HCT116 (cell line): ENCODE results near the gene NECAP2. TPM values are rescaled to one million over a fixed set of nuclear protein-coding genes. Genes with fewer than 3 reads are reported as not detected.

ENCODE experiments used
- ATAC-seq: fragments of 200-7000 bp; cut with Tn5 transposase; 2 replicates; pipeline ENCODE4 v1.9.1; 2020; ENCODE audit warnings: mild to moderate bottlenecking, moderate library complexity
- BruUV-seq: library from RNA; stranded (reverse); fragments of 400-500 nt; replicated peaks from 2 replicates; lab custom pipeline; 2021; lab: Mats Ljungman, UMichigan
- CTCF ChIA-PET: fragments of 300-600 bp; sonication (Branson Sonifier 250); formaldehyde crosslinking; loops from one replicate; lab custom pipeline; 2021; ENCODE audit warnings: antibody characterized with exemption; lab: Charles Lee
- POLR2A ChIA-PET: fragments of 300-600, 350-600 bp; sonication (Branson Sonifier 250); formaldehyde crosslinking; loops from one replicate; lab custom pipeline; 2021; ENCODE audit warnings: antibody characterized with exemption; lab: Charles Lee
- RAD21 ChIA-PET, 2 experiments: fragments of 300-600 bp; sonication (Branson Sonifier 250); formaldehyde crosslinking; loops; one replicate each; lab custom pipeline; 2023; ENCODE audit warnings: low total read pairs in 2 of 2; ENCODE audit not compliant: uncharacterized antibody in 2 of 2, unreplicated experiment in 2 of 2, low non-redundant PET in 1 of 2; lab: Charles Lee
- DNase-seq: peaks from one replicate; pipeline ENCODE4 v3.0.0-alpha.2; 2010; ENCODE audit warnings: low read depth, low spot score
- H2AFZ ChIP-seq: fragments of 200-600 bp; shearing (Covaris generic), sonication (generic); 2 replicates; pipeline ENCODE4 v1.6.1; 2017; ENCODE audit warnings: low read depth, mixed run types, mixed read lengths, antibody characterized with exemption, low read length; ENCODE audit not compliant: poor library complexity, severe bottlenecking
- H3K27ac ChIP-seq: 2 replicates; pipeline ENCODE4 v1.5.1; 2012; ENCODE audit warnings: low read depth, low read length
- H3K27me3 ChIP-seq: fragments of 200-600 bp; sonication (generic); 2 replicates; pipeline ENCODE4 v1.6.1; 2016; ENCODE audit warnings: mixed run types, low read length, mixed read lengths; ENCODE audit not compliant: insufficient read depth
- H3K36me3 ChIP-seq, 2 experiments: fragments of 200-500 bp in 1 of 2; fragments of 200-600 bp in 1 of 2; sonication (Bioruptor generic) in 1 of 2; sonication (generic) in 1 of 2; 2 replicates each; pipeline versions ENCODE4 v1.5.1 to v1.6.1; 2014 to 2016; ENCODE audit warnings: low read length in 2 of 2, inconsistent platforms in 1 of 2, mixed read lengths in 1 of 2, mixed run types in 1 of 2; ENCODE audit not compliant: insufficient read depth in 2 of 2, control insufficient read depth in 1 of 2
- H3K4me1 ChIP-seq, 2 experiments: fragments of 200-600 bp in 1 of 2; sonication (generic) in 1 of 2; 2 replicates each; pipeline versions ENCODE4 v1.5.1 to v1.6.1; 2012 to 2017; ENCODE audit warnings: low read length in 2 of 2, inconsistent platforms in 1 of 2, mild to moderate bottlenecking in 1 of 2, mixed read lengths in 1 of 2, mixed run types in 1 of 2, moderate library complexity in 1 of 2; ENCODE audit not compliant: insufficient read depth in 2 of 2, control insufficient read depth in 1 of 2
- H3K4me2 ChIP-seq: fragments of 200-600 bp; sonication (generic); 2 replicates; pipeline ENCODE4 v1.6.1; 2017; ENCODE audit warnings: mixed run types, low read length, mixed read lengths
- H3K4me3 ChIP-seq, 2 experiments: fragments of 200-600 bp in 1 of 2; sonication (generic) in 1 of 2; replicated peaks in 1 of 2; 2 replicates each; pipeline ENCODE4 v1.5.1; 2011 to 2016; ENCODE audit warnings: low read length in 2 of 2, control low read depth in 1 of 2, low read depth in 1 of 2, mild to moderate bottlenecking in 1 of 2, mixed read lengths in 1 of 2, mixed run types in 1 of 2
- H3K79me2 ChIP-seq: fragments of 200-600 bp; sonication (generic); 2 replicates; pipeline ENCODE4 v1.6.1; 2017; ENCODE audit warnings: mild to moderate bottlenecking, mixed run types, low read length, moderate library complexity, mixed read lengths; ENCODE audit not compliant: insufficient read depth
- H3K9ac ChIP-seq: fragments of 200-600 bp; sonication (generic); 2 replicates; pipeline ENCODE4 v1.6.1; 2016; ENCODE audit warnings: low read length, mixed read lengths
- H3K9me2 ChIP-seq: fragments of 200-600 bp; sonication (generic), shearing (Covaris generic); 2 replicates; pipeline ENCODE4 v1.6.1; 2017; ENCODE audit warnings: mixed run types, mild to moderate bottlenecking, moderate library complexity; ENCODE audit not compliant: insufficient read depth
- H3K9me3 ChIP-seq, 2 experiments: fragments of 200-500 bp in 1 of 2; fragments of 200-600 bp in 1 of 2; sonication (Bioruptor generic) in 1 of 2; sonication (generic) in 1 of 2; 2 replicates each; pipeline ENCODE4 v1.6.1; 2014 to 2017; ENCODE audit warnings: low read length in 2 of 2, mixed read lengths in 2 of 2, inconsistent platforms in 1 of 2, low read depth in 1 of 2, mild to moderate bottlenecking in 1 of 2, mixed run types in 1 of 2, moderate library complexity in 1 of 2; ENCODE audit not compliant: control insufficient read depth in 1 of 2, insufficient read depth in 1 of 2
- H4K20me1 ChIP-seq: fragments of 200-600 bp; sonication (generic), shearing (Covaris generic); 2 replicates; pipeline ENCODE4 v1.6.1; 2017; ENCODE audit warnings: mixed run types, mild to moderate bottlenecking, moderate library complexity; ENCODE audit not compliant: insufficient read depth
- ATF3 ChIP-seq: IDR thresholded peaks from 2 replicates; pipeline ENCODE4 v1.6.1; 2012
- CBX3 ChIP-seq: IDR thresholded peaks from 2 replicates; pipeline ENCODE4 v1.6.1; 2012; ENCODE audit warnings: low read depth
- CTCF ChIP-seq, 3 experiments: fragments of 200-600 bp in 1 of 3; sonication (generic) in 1 of 3; IDR thresholded peaks in 2 of 3; conservative IDR thresholded peaks in 1 of 3; 2 replicates each; pipeline ENCODE4 v1.5.1; 2012 to 2017; ENCODE audit warnings: low read depth in 2 of 3, low read length in 2 of 3, antibody characterized with exemption in 1 of 3, borderline replicate concordance in 1 of 3, control low read depth in 1 of 3, mild to moderate bottlenecking in 1 of 3, mixed read lengths in 1 of 3, mixed run types in 1 of 3, moderate library complexity in 1 of 3; ENCODE audit not compliant: insufficient read depth in 1 of 3
- ELF1 ChIP-seq: IDR thresholded peaks from 2 replicates; pipeline ENCODE4 v1.6.1; 2012; ENCODE audit warnings: low read depth, borderline replicate concordance
- EZH2 ChIP-seq: fragments of 200-600 bp; sonication (generic); IDR thresholded peaks from 2 replicates; pipeline ENCODE4 v1.6.1; 2017; ENCODE audit warnings: antibody characterized with exemption, mixed run types
- MAX ChIP-seq: IDR thresholded peaks from 2 replicates; pipeline ENCODE4 v1.6.1; 2012
- SP1 ChIP-seq: IDR thresholded peaks from 2 replicates; pipeline ENCODE4 v1.6.1; 2012; ENCODE audit warnings: low read depth
- ZFX ChIP-seq: fragments of 450-650 bp; IDR thresholded peaks from 2 replicates; pipeline ENCODE4 v1.6.1; 2017
- intact Hi-C: fragments of 100-400 bp; cut with micrococcal nuclease; formaldehyde crosslinking; loops from 2 replicates; pipeline ENCODE4 v1.10.0; 2022
- total RNA-seq: library from RNA; stranded (reverse); gene quantifications from one replicate; pipeline ENCODE4 v1.2.1, GENCODE V29; 2021; ENCODE audit not compliant: unreplicated experiment

Gene NECAP2
- total RNA-seq, 1 experiment from 2014 or later, result 35.5 TPM

GRCh38 chr1:16459352-16459925, 18.9 kb downstream of the NECAP2 start:
- no peak overlapping the region for H3K4me2 ChIP-seq
- H2AFZ ChIP-seq, result no peak overlapping the region
- DNase-seq, result no peak
- intact Hi-C loops, result no loop called here
- no peaks in the 10 kb centered on the region for H3K9me2 ChIP-seq
- ChIA-PET POLR2A (no interaction called here), RAD21 (interaction anchor here in 1 of 2 experiments (0.6 kb wide), 1 partner anchor 106 kb away, joined by 3 read pairs; no protein-coding TSS in a partner anchor), CTCF (no interaction called here)
- H3K4me3 ChIP-seq, result no peak overlapping the region
- no peak overlapping the region for H3K27ac ChIP-seq
- no peaks in the 10 kb centered on the region for H4K20me1 ChIP-seq
- H3K79me2 ChIP-seq, result no peaks in the 10 kb centered on the region
- no peak for ATAC-seq
- H3K27me3 ChIP-seq, result no peaks in the 10 kb centered on the region
- H3K9ac ChIP-seq, result no peak overlapping the region
- TF ChIP-seq ELF1 (no peak), SP1 (no peak), ATF3 (no peak), CTCF (IDR thresholded peaks at IDR 0.05 in 2 of 3, conservative IDR thresholded peaks at IDR 0.05 in 1 of 3; ENCODE audit: borderline replicate concordance in 1 of 3, insufficient read depth in 1 of 3, low read depth in 2 of 3, low read length in 2 of 3) (no peak), EZH2 (no peak), CBX3 (no peak), ZFX (no peak)
- H3K9me3 ChIP-seq, result no peaks in the 10 kb centered on the region
- no peaks in the 10 kb centered on the region for H3K4me1 ChIP-seq
- TSS peak; percentile 17 for BruUV-seq
- peaks cover 28 to 34% of the 10 kb centered on the region in 2 experiments; a peak in 3 of 4 replicates for H3K36me3 ChIP-seq

- ATAC-seq, result peak; percentile 35; the same call in 1 of the 2 replicates
- Histone ChIP-seq H3K27me3 (no peaks in the 10 kb centered on the region), H3K4me3 (no peak overlapping the region), H3K9me3 (no peaks in the 10 kb centered on the region), H3K4me1 (no peaks in the 10 kb centered on the region), H3K4me2 (no peak overlapping the region), H3K36me3 (peaks cover 24 to 32% of the 10 kb centered on the region in 2 experiments; a peak in 3 of 4 replicates), H3K27ac (no peak overlapping the region), H2AFZ (no peak overlapping the region), H3K9me2 (no peaks in the 10 kb centered on the region), H3K9ac (no peak overlapping the region), H4K20me1 (no peaks in the 10 kb centered on the region), H3K79me2 (no peaks in the 10 kb centered on the region)
- ChIA-PET POLR2A (no interaction called here), CTCF (no interaction called here), RAD21 (no interaction called here)
- intact Hi-C loops, result no loop called here
- 0 out of 2 replicates have a peak, but pooled peaks have one; percentile 19 for TF ChIP-seq MAX
- TF ChIP-seq CBX3, result no peak
- no TSS peak for BruUV-seq
- DNase-seq, result no peak
Measured at GRCh38 chr1:16461681-16462080, 21.2 kb downstream of the NECAP2 start.
